HepG2 (cell line): ENCODE data around the gene NLRC5. TPM values are rescaled to one million over a fixed set of nuclear protein-coding genes. Genes with fewer than 3 reads are reported as not detected.

Experiments used
- BCL3 ChIP-seq: sonication (generic); formaldehyde crosslinking; IDR thresholded peaks from 2 replicates; pipeline ENCODE4 v1.5.1; 2020; ENCODE audit warnings: mild to moderate bottlenecking, missing genetic modification reagents, moderate library complexity
- CBX5 ChIP-seq: sonication (generic); formaldehyde crosslinking; IDR thresholded peaks from 2 replicates; pipeline ENCODE4 v1.4.0; 2020; ENCODE audit warnings: missing genetic modification reagents, borderline replicate concordance
- DNMT1 ChIP-seq: sonication (generic); formaldehyde crosslinking; IDR thresholded peaks from 2 replicates; pipeline ENCODE4 v1.5.1; 2020; ENCODE audit warnings: mild to moderate bottlenecking, missing genetic modification reagents
- DPF2 ChIP-seq: sonication (generic); formaldehyde crosslinking; IDR thresholded peaks from 2 replicates; pipeline ENCODE4 v1.4.0; 2020; ENCODE audit warnings: mild to moderate bottlenecking, low read depth, missing genetic modification reagents, borderline replicate concordance
- IKZF4 ChIP-seq: sonication (generic); formaldehyde crosslinking; IDR thresholded peaks from 2 replicates; pipeline ENCODE4 v1.5.1; 2020; ENCODE audit warnings: borderline replicate concordance, mild to moderate bottlenecking, low read depth, missing genetic modification reagents; ENCODE audit errors: not compliant biosample characterization
- KDM1A ChIP-seq: IDR thresholded peaks from 2 replicates; pipeline ENCODE4 v1.6.1; 2016; ENCODE audit warnings: missing compliant biosample characterization
- KLF11 ChIP-seq: IDR thresholded peaks from 2 replicates; pipeline ENCODE4 v1.6.1; 2016; ENCODE audit warnings: missing compliant biosample characterization
- KLF13 ChIP-seq: sonication (generic); formaldehyde crosslinking; IDR thresholded peaks from 2 replicates; pipeline ENCODE4 v1.4.0; 2020; ENCODE audit warnings: mild to moderate bottlenecking, missing genetic modification reagents
- MAFK ChIP-seq, 2 experiments: IDR thresholded peaks in 1 of 2; conservative IDR thresholded peaks in 1 of 2; 2 replicates each; pipeline ENCODE4 v1.6.1; 2011; ENCODE audit warnings: improper control_type of control experiment in 2 of 2, low read length in 2 of 2
- MBD4 ChIP-seq: IDR thresholded peaks from 2 replicates; pipeline ENCODE4 v1.6.1; 2012; ENCODE audit warnings: low read length, inconsistent platforms, borderline replicate concordance
- MZF1 ChIP-seq: sonication (generic); formaldehyde crosslinking; IDR thresholded peaks from 2 replicates; pipeline ENCODE4 v1.8.1; 2023; ENCODE audit warnings: mild to moderate bottlenecking, missing genetic modification reagents, borderline replicate concordance
- STAG1 ChIP-seq: sonication (generic); formaldehyde crosslinking; IDR thresholded peaks from 2 replicates; pipeline ENCODE4 v1.4.0; 2020; ENCODE audit warnings: missing genetic modification reagents
- TGIF2 ChIP-seq: IDR thresholded peaks from 2 replicates; pipeline ENCODE4 v1.6.1; 2016; ENCODE audit warnings: control low read depth, missing compliant biosample characterization
- ZFP62 ChIP-seq: sonication (generic); formaldehyde crosslinking; IDR thresholded peaks from 2 replicates; pipeline ENCODE4 v1.4.0; 2020; ENCODE audit warnings: missing genetic modification reagents
- ZFP82 ChIP-seq: sonication (generic); formaldehyde crosslinking; IDR thresholded peaks from 2 replicates; pipeline ENCODE4 v1.5.1; 2020; ENCODE audit warnings: mild to moderate bottlenecking, missing genetic modification reagents, borderline replicate concordance
- ZNF17 ChIP-seq: sonication (generic); formaldehyde crosslinking; IDR thresholded peaks from 2 replicates; pipeline ENCODE4 v1.5.0; 2020; ENCODE audit warnings: mild to moderate bottlenecking, missing genetic modification reagents
- ZNF263 ChIP-seq: sonication (generic); formaldehyde crosslinking; IDR thresholded peaks from 2 replicates; pipeline ENCODE4 v1.4.0; 2020; ENCODE audit warnings: missing genetic modification reagents
- ZNF280D ChIP-seq: sonication (generic); formaldehyde crosslinking; IDR thresholded peaks from 2 replicates; pipeline ENCODE4 v1.5.1; 2020; ENCODE audit warnings: mild to moderate bottlenecking, missing genetic modification reagents
- ZNF281 ChIP-seq: sonication (generic); formaldehyde crosslinking; IDR thresholded peaks from 2 replicates; pipeline ENCODE4 v1.4.0; 2020; ENCODE audit warnings: missing genetic modification reagents, borderline replicate concordance
- ZNF383 ChIP-seq: sonication (generic); formaldehyde crosslinking; IDR thresholded peaks from 2 replicates; pipeline ENCODE4 v1.4.0; 2020; ENCODE audit warnings: missing genetic modification reagents, mild to moderate bottlenecking, borderline replicate concordance
- ZNF460 ChIP-seq: sonication (generic); formaldehyde crosslinking; IDR thresholded peaks from 2 replicates; pipeline ENCODE4 v1.5.1; 2020; ENCODE audit warnings: missing genetic modification reagents, mild to moderate bottlenecking, borderline replicate concordance
- polyA plus RNA-seq, 8 experiments: library from polyadenylated mRNA; depleted of rRNA in 3 of 8; stranded (reverse) in 7 of 8; unstranded in 1 of 8; fragments of >200 nt; fragmentation: Illumina TruSeq in 4 of 8; extraction: Trizol in 4 of 8; gene quantifications; 2 replicates each; pipeline versions ENCODE4 v1.2.1 to v1.2.3, GENCODE V29; 2011 to 2016; ENCODE audit warnings: low read depth in 4 of 8, missing spikeins in 1 of 8, mixed read lengths in 1 of 8; ENCODE audit not compliant: insufficient read depth in 1 of 8
- total RNA-seq, 5 experiments: library from RNA; depleted of rRNA; stranded (reverse); fragments of >200 nt; fragmentation: Illumina TruSeq; extraction: Trizol; gene quantifications; 2 replicates each; pipeline ENCODE4 v1.2.3, GENCODE V29; 2016; ENCODE audit warnings: low read depth in 1 of 5

Gene NLRC5
- total and polyA plus RNA-seq, 2 of the 13 experiments (the other 11 are each of a cell fraction or from before 2014, with no cell fraction given), result 6.3 to 12.7 TPM

- TF ChIP-seq ZNF280D (CRISPR knock-in tag) (peak; percentile 89), ZNF460 (CRISPR knock-in tag) (no peak; the same call in 1 of the 2 replicates), TGIF2 (0 out of 2 replicates have a peak, but pooled peaks have one; percentile 67), IKZF4 (CRISPR knock-in tag) (no peak), KDM1A (CRISPR knock-in tag) (no peak), STAG1 (peak; percentile 17; the same call in 1 of the 2 replicates), CBX5 (CRISPR knock-in tag) (peak; percentile 19; the same call in 1 of the 2 replicates), ZNF263 (CRISPR knock-in tag) (peak; percentile 52; the same call in 1 of the 2 replicates), ZFP62 (CRISPR knock-in tag) (no peak), BCL3 (peak; percentile 79; the same call in 1 of the 2 replicates), ZNF17 (CRISPR knock-in tag) (no peak), KLF11 (peak; percentile 85; the same call in 1 of the 2 replicates), MZF1 (CRISPR knock-in tag) (no peak), MAFK (conservative IDR thresholded peaks at IDR 0.05 in 1 of 2, IDR thresholded peaks at IDR 0.05 in 1 of 2; ENCODE audit: low read length in 2 of 2) (no peak), KLF13 (no peak), DPF2 (CRISPR knock-in tag) (no peak), ZNF383 (no peak), MBD4 (no peak), ZFP82 (CRISPR knock-in tag) (no peak), DNMT1 (CRISPR knock-in tag) (no peak), ZNF281 (CRISPR knock-in tag) (no peak)
These were observed at the start of gene NLRC5 (continued) for GRCh38 chr16:56988948-56989945.
